Stimulated activated CD4-positive, alpha-beta T cell treated with anti-CD3 and anti-CD28 coated beads, Interleukin-1b, Interleukin-23, amount 100 ng/mL, for 48 hours (primary cell): ENCODE measurements around the gene HACD2.
"Not testable (repeated sequence)": the region's sequence is repeated elsewhere in the genome, so short reads cannot be mapped to it uniquely, and the experiment has no call there.

Experiments
- DNase-seq: peaks from one replicate; pipeline ENCODE4 v3.0.0-alpha.2; 2020

Gene HACD2

DNA sequence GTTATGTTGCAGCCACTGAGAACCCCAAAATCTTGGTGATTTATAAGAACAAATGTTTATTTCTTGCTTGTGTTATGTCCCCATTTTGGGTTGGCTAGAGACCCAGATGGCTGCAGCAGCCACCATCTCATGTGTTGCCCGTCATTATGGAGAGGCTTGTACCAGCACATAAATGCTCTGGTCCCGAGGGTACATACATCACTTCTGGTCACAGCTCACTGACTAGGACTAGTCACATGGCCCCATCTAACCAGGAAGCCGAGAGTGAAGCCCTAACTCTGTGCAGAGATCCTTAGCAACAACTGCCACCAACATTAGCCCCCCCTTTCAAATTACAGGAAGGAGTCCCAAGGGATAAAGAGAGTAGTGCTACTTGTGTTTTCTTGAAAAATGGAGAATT lies 25.5 kb upstream of the HACD2 start:
- no peak for DNase-seq

DNA sequence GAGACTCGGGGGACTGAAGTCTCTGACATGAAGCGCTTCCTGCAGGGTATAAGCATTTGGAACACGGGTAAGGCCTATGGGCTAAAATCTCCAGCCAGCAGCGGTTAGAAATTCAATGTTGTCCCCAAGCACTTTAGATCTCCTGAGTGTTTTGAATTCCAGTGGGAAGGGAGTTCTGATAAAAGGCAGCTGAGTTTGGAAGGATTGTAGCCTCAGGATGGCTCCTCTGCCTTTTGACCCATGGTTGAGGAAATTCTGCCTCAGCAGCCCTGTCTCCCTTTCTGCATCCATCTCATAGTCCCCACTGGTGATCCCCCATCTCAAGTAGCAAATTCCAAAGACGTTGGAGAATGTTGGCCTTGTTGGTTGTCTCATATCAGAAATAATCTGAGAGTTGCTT lies 24.2 kb upstream of the HACD2 start:
- no peak for DNase-seq

DNA sequence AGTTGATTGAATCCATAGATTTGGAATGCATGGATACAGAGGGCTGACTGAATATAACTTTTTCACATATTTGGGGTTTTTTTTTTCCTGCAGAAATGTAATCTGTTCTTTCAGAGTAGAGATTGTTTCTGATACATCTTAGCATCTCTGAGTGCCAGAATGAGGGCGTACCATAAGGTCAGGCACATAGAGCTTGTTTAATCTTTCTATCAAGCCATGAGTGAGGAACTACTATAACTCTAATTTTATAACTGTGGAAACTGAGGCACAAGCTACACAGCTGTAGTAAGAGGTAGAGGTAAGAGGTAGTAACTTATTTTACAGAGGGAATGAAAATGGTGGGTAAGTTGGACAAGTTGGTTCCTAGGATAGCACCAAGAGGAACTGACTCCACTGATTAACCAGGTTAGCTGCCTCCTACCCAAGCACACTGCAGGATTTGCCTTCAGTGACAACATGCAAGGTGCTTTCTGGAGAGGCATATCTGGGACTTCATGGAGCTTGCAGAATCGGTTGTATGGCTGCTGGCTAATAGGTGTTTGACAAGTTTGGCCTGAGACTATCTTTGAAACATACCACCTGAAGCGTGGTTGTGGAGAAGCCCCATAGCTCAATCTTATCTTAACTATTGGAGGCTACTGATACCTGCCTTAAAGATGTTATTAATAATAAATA lies 23.5 kb upstream of the HACD2 start:
- no peak for DNase-seq

DNA sequence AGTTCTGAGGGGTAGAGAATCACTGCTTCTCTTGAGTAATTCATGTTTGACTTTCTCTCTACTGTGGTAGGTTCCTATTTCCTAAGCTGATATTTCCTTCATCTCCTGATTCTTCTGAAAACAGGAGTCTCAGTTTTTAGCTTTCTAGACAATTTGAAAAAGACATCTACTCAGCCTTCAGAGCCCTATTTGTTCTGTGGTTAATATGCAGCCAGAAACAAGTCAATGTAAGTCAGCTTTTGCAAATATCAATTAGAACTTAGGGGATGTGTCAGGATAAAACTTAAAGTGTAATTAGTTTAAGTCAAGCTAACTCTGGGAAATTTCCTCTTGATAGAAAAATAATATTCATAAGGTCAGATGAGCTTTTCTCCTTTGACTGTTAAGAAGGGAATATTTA lies 21.7 kb upstream of the HACD2 start:
- DNase-seq, result no peak

DNA sequence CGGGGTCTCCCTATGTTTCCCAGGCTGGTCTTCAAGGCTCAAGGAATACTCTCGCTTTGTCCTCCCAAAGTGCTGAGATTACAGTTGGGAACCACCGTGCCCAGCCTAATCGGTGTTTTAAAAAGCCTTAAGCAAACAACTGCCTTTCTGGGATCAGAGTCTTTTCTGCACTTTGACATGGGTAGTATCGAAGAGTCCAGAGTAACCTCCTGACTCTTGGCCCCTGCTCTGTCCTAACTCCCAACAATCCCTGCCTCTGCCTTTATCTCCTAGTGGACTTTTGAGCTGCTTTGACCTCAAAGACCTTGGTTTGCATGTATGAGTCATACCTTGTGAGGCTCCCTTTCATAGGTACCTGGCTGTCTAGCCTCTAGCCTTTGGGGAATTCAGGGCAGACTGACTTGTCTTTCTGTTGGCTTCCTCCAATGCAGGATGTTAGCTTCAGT lies 21.0 kb upstream of the HACD2 start:
- DNase-seq, result no peak

DNA sequence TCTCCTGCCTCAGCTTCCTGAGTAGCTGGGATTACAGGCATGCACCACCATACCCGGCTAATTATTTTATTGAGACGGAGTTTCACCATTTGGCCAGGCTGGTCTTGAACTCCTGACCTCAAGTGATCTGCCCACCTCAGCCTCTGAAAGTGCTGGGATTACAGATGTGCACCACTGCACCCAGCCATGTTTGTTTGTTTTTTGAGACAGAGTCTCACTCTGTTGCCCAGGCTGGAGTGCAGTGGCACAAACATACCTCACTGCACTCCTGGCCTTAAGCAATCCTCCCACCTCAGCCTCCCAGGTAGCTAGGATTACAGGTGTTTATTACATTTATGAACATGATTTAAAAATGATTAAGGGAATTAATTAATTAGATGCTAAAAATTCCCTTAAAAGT lies 18.3 kb upstream of the HACD2 start:
- not testable (repeated sequence) for DNase-seq

DNA sequence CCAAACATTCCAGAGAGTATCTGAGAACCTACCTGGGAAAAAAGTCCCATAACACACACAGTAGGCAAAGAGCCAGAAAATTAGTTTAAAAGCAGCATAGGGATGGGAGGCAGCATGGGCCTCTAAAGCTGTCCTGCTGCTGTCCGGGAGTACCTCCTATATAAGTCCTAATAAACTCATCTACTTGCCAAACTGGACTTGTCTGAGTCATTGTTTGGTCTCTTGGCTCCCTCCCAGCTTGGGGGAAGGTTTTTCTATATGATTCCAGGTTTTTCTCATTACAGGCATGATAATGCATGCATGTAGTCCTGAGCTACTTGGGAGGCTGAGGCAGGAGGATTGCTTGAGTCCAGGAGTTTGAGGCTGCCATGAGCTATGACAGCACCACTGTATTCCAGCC lies 17.5 kb upstream of the HACD2 start:
- no peak for DNase-seq

DNA sequence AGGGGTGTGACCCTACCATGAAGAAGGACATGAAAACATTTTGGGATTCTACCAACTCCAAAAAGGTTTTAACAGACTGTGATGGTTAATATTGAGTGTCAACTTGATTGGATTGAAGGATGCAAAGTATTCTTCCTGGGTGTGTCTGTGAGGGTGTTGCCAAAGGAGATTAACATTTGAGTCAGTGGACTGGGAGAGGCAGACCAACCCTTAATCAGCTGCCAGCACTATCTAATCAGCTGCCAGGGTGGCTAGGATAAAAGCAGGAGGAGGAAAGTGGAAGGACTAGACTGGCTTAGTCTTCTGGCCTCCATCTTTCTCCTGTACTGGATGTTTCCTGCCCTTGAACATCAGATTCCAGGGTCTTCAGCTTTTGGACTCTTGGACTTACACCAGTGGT lies 16.0 kb upstream of the HACD2 start:
- not testable (repeated sequence) for DNase-seq

DNA sequence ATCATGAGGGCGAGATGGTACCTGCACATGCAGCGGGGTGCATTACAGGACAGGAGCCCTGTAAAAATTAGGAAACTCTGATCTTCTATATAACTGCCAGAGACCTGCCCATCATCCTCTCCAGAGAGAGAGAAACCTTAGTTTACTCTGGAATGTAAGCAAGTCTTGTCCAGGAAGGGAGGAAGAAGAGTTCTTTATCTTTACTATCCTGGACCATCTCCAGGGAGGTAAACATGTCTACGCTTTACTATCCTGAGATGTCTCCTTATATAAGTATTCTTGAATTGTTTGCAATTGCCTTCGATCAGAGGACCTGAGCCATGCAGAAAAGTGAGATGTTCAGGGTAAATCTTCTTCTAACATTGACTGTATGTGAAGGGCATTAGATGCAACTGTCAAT lies 12.7 kb upstream of the HACD2 start:
- no peak for DNase-seq

DNA sequence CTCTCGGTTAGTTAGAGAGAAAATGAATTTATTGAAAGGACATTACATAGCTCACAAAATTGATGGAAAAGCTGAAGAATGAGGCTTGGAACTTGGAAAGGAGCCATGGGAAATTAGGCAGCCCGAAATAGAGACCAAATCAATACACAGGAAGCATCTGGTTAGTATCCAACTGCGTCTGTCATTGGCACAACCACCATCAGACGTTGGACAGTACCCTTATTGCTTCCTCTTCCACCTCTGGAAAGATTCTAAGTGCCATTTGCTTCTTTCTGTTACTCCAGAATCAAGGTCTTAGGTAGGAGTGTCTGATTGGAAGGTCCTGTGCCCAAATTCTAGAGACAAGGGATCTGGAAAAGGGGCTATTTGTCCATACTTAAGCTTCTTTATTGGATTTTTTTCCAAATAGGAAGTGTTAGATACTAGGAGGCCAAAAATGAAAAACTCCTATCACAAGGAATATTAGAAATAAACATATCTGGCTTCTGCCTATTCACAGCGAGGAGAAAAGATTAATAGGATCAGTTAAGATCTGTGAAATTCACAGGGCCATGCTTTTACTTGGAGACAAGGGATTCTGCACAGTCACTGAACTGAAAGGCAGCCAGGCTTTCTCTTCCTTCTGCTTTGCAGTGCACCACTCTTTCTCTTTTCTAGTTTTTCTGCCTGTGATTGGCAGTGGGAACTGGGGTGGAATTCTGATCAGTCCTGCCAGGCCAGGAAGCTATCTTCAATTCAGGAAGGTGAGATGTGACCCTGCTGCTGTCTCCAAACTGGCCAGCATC lies 10.7 kb upstream of the HACD2 start:
- no peak for DNase-seq

DNA sequence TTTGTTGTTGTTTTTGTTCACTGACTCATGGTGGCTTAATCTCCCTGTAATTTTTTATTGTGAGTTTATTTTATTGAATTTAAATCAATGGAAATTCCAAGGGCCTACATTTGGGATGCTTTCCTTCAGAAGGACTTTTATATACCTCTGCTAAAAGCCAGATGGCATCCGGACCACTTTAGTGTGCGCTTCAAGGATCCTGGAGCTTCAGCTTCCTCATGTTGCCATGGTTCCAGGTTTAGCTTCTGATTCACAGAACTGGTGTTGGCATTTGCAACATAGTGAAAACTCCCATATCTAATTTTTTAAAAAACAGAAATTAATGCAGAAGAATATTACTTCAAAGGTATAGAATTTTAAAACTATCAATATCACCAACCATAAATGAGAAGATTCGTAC lies 8.5 kb upstream of the HACD2 start:
- DNase-seq, result no peak

DNA sequence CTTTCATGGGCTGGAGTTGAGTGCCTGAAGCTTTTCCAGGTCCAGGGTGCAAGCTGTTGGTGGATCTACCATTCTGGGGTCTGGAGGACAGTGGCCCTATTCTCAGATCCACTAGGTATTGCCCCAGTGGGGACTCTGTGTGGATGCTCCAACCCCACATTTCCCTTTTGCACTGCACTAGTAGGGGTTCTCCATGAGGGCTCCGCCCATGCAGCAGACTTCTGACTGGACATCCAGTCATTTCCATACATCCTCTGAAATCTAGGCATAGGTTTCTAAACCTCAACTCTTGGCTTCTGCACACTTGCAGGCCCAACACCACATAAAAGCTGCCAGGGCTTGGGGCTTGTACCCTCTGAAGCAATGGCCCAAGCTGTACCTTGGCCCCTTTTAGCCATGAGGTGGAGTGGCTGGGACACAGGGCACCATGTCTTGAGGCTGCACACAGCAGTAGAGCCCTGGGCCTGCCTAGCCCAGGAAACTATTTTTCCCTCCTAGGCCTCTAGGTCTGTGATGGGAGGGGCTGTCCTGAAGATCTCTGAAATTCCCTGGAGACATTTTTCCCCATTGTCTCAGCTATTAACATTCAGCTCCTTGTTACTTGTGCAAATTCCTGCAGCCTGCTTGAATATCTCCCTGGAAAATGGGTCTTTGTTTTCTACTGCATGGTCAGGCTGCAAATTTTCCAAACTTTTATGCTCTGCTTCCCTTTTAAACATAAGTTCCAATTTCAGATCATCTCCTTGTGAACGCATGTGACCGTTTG lies 6.0 kb upstream of the HACD2 start:
- DNase-seq, result no peak

DNA sequence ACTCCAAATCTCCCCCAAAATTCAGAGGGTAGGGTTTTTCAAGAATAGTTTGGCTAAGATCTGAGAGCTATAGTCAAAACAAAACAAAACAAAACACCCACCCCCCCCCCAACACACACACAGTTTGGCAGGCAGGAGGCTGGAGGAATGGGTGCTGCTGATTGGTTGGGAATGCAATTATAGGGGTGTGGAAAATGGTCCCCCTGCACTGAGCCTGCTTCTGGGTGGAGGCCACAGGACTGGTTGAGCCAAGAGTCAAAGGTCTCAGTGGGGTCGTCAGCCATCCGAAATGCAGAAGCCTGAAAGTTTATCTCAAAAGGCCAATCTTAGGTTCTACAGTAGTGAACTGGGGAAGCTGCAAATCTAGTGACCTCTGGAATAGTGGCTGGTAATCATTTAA lies 2.5 kb upstream of the HACD2 start:
- DNase-seq, result no peak

DNA sequence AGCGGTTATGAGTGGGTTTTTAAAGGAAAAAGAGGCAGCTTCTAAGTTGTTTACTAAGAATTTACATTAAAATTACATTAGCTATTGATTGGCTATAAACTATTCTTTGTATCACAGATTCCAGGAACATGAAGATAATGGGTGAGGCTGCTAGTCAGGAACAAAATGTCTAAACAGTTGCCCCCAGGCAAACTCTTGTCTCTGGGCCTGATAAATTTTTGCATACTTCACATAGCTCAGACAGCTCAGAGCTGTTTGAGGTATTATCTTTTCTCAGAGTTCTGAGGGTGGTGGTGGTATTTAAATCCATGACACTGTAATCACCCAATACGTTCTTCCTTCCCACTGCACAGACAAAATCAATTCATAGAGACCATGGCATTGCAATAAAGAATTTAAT lies 2.1 kb upstream of the HACD2 start:
- no peak for DNase-seq

DNA sequence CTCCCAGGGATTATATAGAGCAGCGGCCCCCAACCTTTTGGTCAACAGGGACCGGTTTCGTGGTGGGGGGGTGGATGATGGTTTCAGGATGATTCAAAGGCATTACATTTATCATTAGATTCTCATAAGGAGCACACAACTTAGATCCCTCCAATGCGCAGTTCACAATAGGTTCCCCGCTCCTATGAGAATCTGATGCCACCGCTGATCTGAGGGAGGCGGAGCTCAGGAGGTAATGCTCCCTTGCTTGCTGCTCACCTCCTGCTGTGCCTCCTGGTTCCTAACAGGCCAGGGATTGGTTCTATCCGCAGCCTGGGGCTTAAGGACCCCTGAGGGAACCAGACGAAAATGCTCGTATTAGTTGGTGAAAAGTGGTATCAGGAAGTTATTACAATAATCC lies 1.3 kb upstream of the HACD2 start:
- DNase-seq, result peak; percentile 49

DNA sequence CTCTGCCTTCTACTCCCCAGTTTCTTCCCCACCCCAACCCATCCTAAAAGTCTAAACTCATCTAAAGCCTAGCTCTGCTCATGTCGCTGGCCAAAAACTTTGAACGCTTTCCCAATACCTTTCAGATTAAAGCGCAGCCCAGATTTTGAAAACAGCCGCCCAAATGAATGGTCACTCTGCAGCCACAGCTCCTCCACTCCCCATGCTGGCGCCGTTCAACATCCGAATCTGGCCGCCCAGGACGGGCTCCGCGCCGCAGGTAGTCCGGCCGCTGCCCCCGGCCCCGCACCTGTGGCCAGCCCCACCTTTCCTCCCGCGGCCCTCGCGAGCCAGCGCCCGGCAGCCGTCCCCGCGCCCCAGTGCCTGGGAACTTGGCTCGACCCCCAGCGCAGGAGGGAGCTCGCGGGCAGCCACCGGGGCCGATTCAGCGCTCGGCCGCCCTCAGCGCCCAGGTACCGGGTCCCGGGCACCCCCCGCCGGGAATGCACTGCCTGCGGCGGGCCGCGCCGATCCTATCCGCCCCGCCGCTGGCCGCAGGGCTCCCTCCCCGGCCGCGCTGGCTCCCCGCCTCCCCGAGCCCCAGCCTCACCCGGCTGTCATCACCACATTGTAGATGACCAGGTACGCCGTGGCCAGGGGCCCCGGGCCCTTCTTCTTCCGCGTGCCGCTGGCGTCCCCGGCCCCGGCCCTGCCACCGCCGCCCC lies 417 bp downstream of the HACD2 start:
- DNase-seq, result no peak

DNA sequence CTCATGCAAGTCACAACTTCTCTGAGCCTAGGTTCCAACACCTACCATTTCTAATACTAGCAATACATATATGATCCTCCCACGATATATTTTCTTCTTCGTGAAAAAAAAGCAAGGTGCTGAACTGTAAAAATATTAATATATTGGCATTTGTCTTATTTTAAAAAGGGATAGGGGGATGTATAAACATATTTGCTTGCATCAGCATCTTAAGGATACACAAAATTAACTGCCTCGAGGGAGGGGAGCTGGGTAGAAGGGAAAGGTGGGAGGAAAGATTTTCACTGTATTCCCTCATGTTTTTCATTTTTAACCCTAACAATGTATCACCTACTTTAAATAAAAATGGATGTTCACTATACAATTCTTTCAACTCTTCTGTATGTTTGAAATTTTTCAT lies 1.3 kb downstream of the HACD2 start:
- DNase-seq, result no peak

DNA sequence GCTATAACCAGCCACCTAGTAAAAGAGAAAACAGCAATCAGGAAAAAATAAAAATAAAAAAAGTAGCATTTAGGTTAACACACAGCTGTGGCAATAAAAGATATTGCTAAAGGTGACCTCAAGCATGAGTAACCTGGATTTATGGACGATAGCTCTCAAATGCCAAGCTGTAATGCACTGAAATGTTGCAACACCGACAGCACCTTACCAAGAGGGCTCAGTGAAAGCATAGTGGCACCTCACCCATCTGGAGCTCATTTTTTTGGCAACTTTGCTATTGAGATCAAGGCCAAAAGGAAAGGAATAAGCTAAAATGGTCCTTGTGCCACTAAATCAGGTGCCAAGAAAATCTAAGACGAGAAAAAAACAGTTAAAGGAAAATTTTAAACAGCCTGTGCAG lies 2.5 kb downstream of the HACD2 start:
- DNase-seq, result no peak

DNA sequence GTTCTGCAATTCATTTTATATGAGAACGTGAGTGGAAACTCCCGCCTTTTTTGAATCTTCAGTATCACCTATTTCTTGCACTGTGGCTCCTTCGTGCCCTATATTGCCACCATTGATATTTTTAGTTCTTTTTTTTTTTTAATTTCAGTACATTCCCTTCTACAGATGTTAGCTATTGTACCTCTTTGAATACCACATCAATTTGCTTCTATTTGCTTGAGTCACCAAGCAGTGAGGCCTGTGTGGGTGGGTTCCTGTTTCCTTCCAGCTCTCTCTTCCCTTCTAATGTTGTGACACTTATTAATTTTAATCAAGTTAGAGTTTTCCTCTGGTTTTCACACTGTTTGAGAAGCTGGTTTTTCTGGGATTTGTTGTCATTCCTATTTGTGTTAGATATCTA lies 8.7 kb downstream of the HACD2 start:
- DNase-seq, result no peak

DNA sequence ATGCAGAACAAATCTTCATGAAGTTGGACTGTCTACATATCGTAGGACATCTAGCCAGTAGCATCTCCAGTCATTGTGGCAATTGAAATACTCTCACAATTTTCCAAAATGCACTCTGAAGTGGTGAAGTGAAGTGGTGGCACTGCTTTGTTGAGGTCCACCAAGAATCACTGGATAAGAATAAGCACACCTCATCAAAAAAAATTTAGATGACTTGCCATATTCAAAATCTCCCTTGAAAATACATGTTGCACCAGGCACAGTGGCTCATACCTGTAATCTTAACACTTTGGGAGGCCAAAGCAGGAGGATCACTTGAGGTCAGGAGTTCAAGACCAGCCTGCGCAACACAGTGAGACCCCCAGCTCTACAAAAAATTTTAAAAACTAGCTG lies 12.9 kb downstream of the HACD2 start:
- DNase-seq, result no peak

DNA sequence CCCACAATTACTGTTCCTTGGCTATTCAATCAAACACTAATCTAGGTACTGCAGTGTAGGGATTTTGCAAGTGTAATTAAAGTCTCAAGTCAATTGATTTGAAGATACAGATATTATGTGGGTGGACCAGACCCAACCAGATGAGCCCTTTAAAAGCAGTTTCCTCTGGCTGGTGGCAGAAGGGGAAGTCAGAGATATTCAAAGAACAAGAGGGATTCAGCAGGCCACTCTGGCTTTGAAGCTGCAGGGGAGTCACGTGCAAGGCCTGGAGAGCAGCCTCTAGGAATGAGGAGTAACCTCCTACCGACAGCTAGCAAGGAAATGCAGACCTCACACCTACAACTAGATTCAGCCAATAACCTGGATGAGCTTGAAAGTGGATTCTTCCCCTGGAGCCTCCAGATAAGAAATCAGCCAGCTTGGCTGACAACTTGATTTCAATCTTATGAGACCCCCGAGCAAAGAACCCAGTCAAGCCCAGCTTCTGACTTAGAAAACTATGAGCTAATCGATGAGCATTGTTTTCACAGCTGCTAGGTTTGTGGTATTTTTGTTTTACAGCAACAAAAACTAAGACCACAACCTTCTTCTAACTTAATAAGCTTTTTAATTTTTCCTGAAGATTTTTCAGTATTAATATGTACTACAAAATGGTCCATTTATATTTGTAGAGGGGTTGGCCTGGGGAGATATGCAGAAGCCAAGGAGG lies 13.4 kb downstream of the HACD2 start:
- no peak for DNase-seq

DNA sequence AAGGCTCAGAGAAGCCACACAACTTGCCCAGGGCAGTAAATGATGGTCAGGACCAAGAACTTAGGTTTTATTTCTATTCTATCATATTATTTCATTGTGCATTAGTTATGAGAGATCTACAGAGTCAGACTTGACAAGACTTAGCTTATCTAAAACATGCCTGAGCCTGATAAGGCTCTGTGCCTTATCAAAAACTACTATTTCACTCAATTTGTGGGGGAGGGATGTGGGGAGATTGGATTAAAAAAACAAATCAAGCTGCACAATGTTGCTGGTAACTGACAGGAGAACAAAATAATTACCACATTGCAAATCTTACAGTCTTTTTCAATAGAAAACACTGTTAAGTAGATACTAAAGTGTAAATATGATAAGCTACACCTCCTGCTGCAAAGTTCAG lies 16.0 kb downstream of the HACD2 start:
- no peak for DNase-seq

DNA sequence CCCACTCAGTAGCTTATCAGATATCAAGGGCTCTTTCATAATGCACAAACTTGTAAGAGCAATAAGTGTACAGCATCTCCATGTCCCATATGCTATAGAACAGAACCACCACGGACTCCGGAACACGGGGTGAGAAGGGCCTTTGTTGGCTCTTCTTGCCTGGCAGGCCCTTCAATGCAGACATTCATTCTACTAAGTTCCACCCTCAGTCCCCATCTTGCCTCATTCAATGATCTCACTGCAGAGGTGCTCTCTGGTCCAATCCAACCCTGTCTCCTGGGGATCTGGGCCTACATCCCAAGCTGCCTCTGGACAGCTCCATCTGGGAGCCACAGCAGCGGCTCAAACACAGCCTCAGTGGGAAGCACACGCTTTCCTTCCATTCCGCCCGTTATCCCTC lies 16.8 kb downstream of the HACD2 start:
- no peak for DNase-seq
